ENCODE data around the gene CCT2.

- TF ChIP-seq CTCF (IDR thresholded peaks at IDR 0.05) (no peak), POLR2A (IDR thresholded peaks at IDR 0.05) (no peak)
Observed at GRCh38 chr12:69602954-69603353, 17.7 kb downstream of the CCT2 start.

Measured in esophagus squamous epithelium (tissue), 4 donors.